GM23338 (cell line): Measurements from ENCODE around the gene LAPTM4A. TPM values are rescaled to one million over a fixed set of nuclear protein-coding genes. Genes with fewer than 3 reads are reported as not detected.

Experiments used
- ATAC-seq: fragments of 200-7000 bp; cut with Tn5 transposase; 3 replicates; pipeline ENCODE4 v1.9.1; 2020
- DNase-seq: peaks from one replicate; pipeline ENCODE4 v3.0.0-alpha.2; 2015; ENCODE audit warnings: low spot score
- H2AFZ ChIP-seq: fragments of 200-600 bp; sonication (generic); 2 replicates; pipeline ENCODE4 v1.8.0; 2016; ENCODE audit warnings: antibody characterized with exemption, mild to moderate bottlenecking, moderate library complexity
- H3F3A ChIP-seq: fragments of 200-600 bp; sonication (generic); replicated peaks from 2 replicates; pipeline ENCODE4 v1.8.0; 2017; ENCODE audit warnings: antibody characterized with exemption, mixed run types, low read depth
- H3K27ac ChIP-seq: fragments of 200-600 bp; sonication (generic); 2 replicates; pipeline ENCODE4 v1.6.1; 2016; ENCODE audit warnings: low read depth
- H3K27me3 ChIP-seq: fragments of 200-600 bp; sonication (generic); 2 replicates; pipeline ENCODE4 v1.8.0; 2016; ENCODE audit warnings: mild to moderate bottlenecking, mixed run types, moderate library complexity; ENCODE audit not compliant: insufficient read depth
- H3K36me3 ChIP-seq: fragments of 200-600 bp; sonication (generic); 2 replicates; pipeline ENCODE4 v1.8.0; 2016; ENCODE audit warnings: mild to moderate bottlenecking; ENCODE audit not compliant: insufficient read depth
- H3K4me1 ChIP-seq: fragments of 200-600 bp; sonication (generic); 2 replicates; pipeline ENCODE4 v1.8.0; 2016; ENCODE audit warnings: mild to moderate bottlenecking, moderate library complexity; ENCODE audit not compliant: insufficient read depth
- H3K4me2 ChIP-seq: fragments of 200-600 bp; sonication (generic); 2 replicates; pipeline ENCODE4 v1.7.1; 2017; ENCODE audit warnings: mixed run types
- H3K4me3 ChIP-seq: fragments of 200-600 bp; sonication (generic); 2 replicates; pipeline ENCODE4 v1.6.1; 2016; ENCODE audit warnings: mixed run types
- H3K79me2 ChIP-seq: fragments of 200-600 bp; sonication (generic); replicated peaks from 2 replicates; pipeline ENCODE4 v1.8.0; 2017; ENCODE audit warnings: mild to moderate bottlenecking; ENCODE audit not compliant: insufficient read depth
- H3K9me2 ChIP-seq: fragments of 200-600 bp; sonication (generic); 2 replicates; pipeline ENCODE4 v1.8.0; 2017; ENCODE audit not compliant: insufficient read depth
- H4K20me1 ChIP-seq: fragments of 200-600 bp; sonication (generic); replicated peaks from 2 replicates; pipeline ENCODE4 v1.8.0; 2017; ENCODE audit warnings: mild to moderate bottlenecking; ENCODE audit not compliant: insufficient read depth
- H3K27ac Mint-ChIP-seq: 2 replicates; pipeline ENCODE4 v1.8.0; 2020; ENCODE audit warnings: inconsistent platforms, mild to moderate bottlenecking, moderate library complexity, mixed read lengths
- H3K27me3 Mint-ChIP-seq: 3 replicates; pipeline ENCODE4 v1.8.0; 2022; ENCODE audit warnings: low read depth, mild to moderate bottlenecking, moderate library complexity, mixed read lengths, inconsistent platforms; ENCODE audit not compliant: insufficient read depth, poor library complexity
- H3K36me3 Mint-ChIP-seq: 3 replicates; pipeline ENCODE4 v1.8.0; 2021; ENCODE audit warnings: low read depth, mild to moderate bottlenecking, inconsistent platforms, moderate library complexity, mixed read lengths
- H3K4me1 Mint-ChIP-seq: 3 replicates; pipeline ENCODE4 v1.8.0; 2020; ENCODE audit warnings: mild to moderate bottlenecking, inconsistent platforms, mixed read lengths
- H3K4me3 Mint-ChIP-seq: 3 replicates; pipeline ENCODE4 v1.8.0; 2021; ENCODE audit warnings: moderate library complexity, mild to moderate bottlenecking, inconsistent platforms, mixed read lengths
- H3K9me3 Mint-ChIP-seq: 3 replicates; pipeline ENCODE4 v1.8.0; 2020; ENCODE audit warnings: moderate library complexity, mild to moderate bottlenecking, inconsistent platforms, mixed read lengths
- CREB1 ChIP-seq: fragments of 250-450 bp; sonication (Bioruptor Pico); IDR thresholded peaks from 2 replicates; pipeline ENCODE4 v1.5.0; 2020; ENCODE audit warnings: low read depth, mild to moderate bottlenecking, moderate library complexity
- EZH2 ChIP-seq: fragments of 200-600 bp; sonication (generic); IDR thresholded peaks from one replicate; pipeline ENCODE4 v1.8.0; 2017; ENCODE audit warnings: antibody characterized with exemption, mild to moderate bottlenecking, low read depth; ENCODE audit not compliant: unreplicated experiment
- EZH2phosphoT487 ChIP-seq: fragments of 200-600 bp; sonication (generic); IDR thresholded peaks from one replicate; pipeline ENCODE4 v1.8.1; 2018; ENCODE audit warnings: antibody characterized with exemption; ENCODE audit not compliant: unreplicated experiment
- JUNB ChIP-seq: IDR thresholded peaks from one replicate; pipeline ENCODE4 v1.6.1; 2016; ENCODE audit warnings: antibody characterized with exemption; ENCODE audit not compliant: unreplicated experiment
- NANOG ChIP-seq: IDR thresholded peaks from 2 replicates; pipeline ENCODE4 v1.6.1; 2016; ENCODE audit warnings: antibody characterized with exemption, borderline replicate concordance
- POLR2AphosphoS5 ChIP-seq: IDR thresholded peaks from 2 replicates; pipeline ENCODE4 v1.6.1; 2016; ENCODE audit warnings: antibody characterized with exemption, low read depth
- STAT1 ChIP-seq: IDR thresholded peaks from one replicate; pipeline ENCODE4 v1.6.1; 2016; ENCODE audit warnings: antibody characterized with exemption; ENCODE audit not compliant: unreplicated experiment
- ZNF114 ChIP-seq: fragments of 250-450 bp; sonication (Bioruptor Pico); IDR thresholded peaks from 2 replicates; pipeline ENCODE4 v1.5.0; 2020; ENCODE audit warnings: mild to moderate bottlenecking, moderate library complexity
- ZNF331 ChIP-seq: fragments of 250-450 bp; sonication (Bioruptor Pico); IDR thresholded peaks from 2 replicates; pipeline ENCODE4 v1.5.0; 2020; ENCODE audit warnings: low read depth, mild to moderate bottlenecking, moderate library complexity
- polyA plus RNA-seq: library from polyadenylated mRNA; unstranded; fragments of >200 nt; fragmentation: Nextera tagmentation; extraction: Ambion mirVana; gene quantifications from 2 replicates; pipeline ENCODE4 v1.2.1, GENCODE V29; 2016
- total RNA-seq: library from RNA; depleted of rRNA; stranded (reverse); fragments of >200 nt; shearing (Covaris generic); gene quantifications from 2 replicates; pipeline ENCODE4 v1.2.3, GENCODE V29; 2014
- TF ChIP-seq, protein P1 (sequence below): fragments of 250-450 bp; sonication (Bioruptor Pico); IDR thresholded peaks from 2 replicates; pipeline ENCODE4 v1.5.0; 2020; ENCODE audit warnings: mild to moderate bottlenecking, moderate library complexity
- TF ChIP-seq, protein P2 (sequence below): IDR thresholded peaks from 2 replicates; pipeline ENCODE4 v1.6.1; 2016; ENCODE audit warnings: antibody characterized with exemption
- TF ChIP-seq, protein P3 (sequence below), 2 experiments: fragments of 200-600 bp in 1 of 2; sonication (generic) in 1 of 2; conservative IDR thresholded peaks; 2 replicates each; pipeline versions ENCODE4 v1.5.1 to v1.6.1; 2016 to 2017; ENCODE audit warnings: antibody characterized with exemption in 2 of 2, low read depth in 2 of 2, mild to moderate bottlenecking in 2 of 2, moderate library complexity in 1 of 2
- TF ChIP-seq, protein P4 (sequence below): IDR thresholded peaks from one replicate; pipeline ENCODE4 v1.6.1; 2018; ENCODE audit warnings: antibody characterized with exemption; ENCODE audit not compliant: unreplicated experiment

LAPTM4A gene
- total and polyA plus RNA-seq, 2 experiments from 2014 or later, result 123 to 214 TPM

DNA sequence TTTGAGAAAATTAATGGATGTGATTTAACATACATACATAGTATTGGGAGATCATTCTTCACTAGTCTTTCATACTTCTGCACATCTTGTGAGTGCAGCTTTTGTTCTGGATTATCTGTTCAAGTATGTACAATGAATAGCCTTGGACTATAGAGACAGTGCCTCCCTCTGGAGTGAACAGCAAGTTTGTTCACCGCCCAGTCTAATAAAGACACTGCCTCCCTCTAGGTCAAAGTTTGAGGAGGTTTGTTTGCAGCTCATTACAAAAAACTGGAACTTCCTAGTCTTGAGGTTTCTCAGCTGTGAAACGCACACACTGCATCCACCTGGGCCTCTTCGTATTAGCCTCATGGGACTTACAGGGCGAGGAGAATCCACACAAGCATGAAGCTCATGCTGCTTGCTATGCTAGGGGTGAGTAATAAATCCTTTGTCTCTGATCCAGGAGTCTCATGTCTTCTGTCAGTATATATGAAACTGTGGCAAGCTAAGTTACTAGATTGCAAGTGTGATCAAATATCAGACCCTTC lies 26.0 kb upstream of the LAPTM4A start:
- Mint-ChIP-seq H3K36me3 (no peaks in the 10 kb centered on the region), H3K27ac (no peak overlapping the region), H3K4me1 (peaks cover 16% of the 10 kb centered on the region), H3K9me3 (no peaks in the 10 kb centered on the region; the same call in 2 of the 3 replicates), H3K4me3 (no peak overlapping the region), H3K27me3 (peaks cover 7% of the 10 kb centered on the region)
- Histone ChIP-seq H3K79me2 (no peaks in the 10 kb centered on the region), H3K36me3 (no peaks in the 10 kb centered on the region), H4K20me1 (no peaks in the 10 kb centered on the region), H3K27me3 (no peaks in the 10 kb centered on the region), H3K27ac (no peak overlapping the region), H3K4me3 (no peak overlapping the region), H3F3A (no peaks in the 10 kb centered on the region), H3K4me2 (no peak overlapping the region), H3K9me2 (no peaks in the 10 kb centered on the region), H3K4me1 (peaks cover 10% of the 10 kb centered on the region), H2AFZ (no peak overlapping the region)
- no peak for TF ChIP-seq ZNF331 (CRISPR knock-in tag)
- TF ChIP-seq, protein P1, sequence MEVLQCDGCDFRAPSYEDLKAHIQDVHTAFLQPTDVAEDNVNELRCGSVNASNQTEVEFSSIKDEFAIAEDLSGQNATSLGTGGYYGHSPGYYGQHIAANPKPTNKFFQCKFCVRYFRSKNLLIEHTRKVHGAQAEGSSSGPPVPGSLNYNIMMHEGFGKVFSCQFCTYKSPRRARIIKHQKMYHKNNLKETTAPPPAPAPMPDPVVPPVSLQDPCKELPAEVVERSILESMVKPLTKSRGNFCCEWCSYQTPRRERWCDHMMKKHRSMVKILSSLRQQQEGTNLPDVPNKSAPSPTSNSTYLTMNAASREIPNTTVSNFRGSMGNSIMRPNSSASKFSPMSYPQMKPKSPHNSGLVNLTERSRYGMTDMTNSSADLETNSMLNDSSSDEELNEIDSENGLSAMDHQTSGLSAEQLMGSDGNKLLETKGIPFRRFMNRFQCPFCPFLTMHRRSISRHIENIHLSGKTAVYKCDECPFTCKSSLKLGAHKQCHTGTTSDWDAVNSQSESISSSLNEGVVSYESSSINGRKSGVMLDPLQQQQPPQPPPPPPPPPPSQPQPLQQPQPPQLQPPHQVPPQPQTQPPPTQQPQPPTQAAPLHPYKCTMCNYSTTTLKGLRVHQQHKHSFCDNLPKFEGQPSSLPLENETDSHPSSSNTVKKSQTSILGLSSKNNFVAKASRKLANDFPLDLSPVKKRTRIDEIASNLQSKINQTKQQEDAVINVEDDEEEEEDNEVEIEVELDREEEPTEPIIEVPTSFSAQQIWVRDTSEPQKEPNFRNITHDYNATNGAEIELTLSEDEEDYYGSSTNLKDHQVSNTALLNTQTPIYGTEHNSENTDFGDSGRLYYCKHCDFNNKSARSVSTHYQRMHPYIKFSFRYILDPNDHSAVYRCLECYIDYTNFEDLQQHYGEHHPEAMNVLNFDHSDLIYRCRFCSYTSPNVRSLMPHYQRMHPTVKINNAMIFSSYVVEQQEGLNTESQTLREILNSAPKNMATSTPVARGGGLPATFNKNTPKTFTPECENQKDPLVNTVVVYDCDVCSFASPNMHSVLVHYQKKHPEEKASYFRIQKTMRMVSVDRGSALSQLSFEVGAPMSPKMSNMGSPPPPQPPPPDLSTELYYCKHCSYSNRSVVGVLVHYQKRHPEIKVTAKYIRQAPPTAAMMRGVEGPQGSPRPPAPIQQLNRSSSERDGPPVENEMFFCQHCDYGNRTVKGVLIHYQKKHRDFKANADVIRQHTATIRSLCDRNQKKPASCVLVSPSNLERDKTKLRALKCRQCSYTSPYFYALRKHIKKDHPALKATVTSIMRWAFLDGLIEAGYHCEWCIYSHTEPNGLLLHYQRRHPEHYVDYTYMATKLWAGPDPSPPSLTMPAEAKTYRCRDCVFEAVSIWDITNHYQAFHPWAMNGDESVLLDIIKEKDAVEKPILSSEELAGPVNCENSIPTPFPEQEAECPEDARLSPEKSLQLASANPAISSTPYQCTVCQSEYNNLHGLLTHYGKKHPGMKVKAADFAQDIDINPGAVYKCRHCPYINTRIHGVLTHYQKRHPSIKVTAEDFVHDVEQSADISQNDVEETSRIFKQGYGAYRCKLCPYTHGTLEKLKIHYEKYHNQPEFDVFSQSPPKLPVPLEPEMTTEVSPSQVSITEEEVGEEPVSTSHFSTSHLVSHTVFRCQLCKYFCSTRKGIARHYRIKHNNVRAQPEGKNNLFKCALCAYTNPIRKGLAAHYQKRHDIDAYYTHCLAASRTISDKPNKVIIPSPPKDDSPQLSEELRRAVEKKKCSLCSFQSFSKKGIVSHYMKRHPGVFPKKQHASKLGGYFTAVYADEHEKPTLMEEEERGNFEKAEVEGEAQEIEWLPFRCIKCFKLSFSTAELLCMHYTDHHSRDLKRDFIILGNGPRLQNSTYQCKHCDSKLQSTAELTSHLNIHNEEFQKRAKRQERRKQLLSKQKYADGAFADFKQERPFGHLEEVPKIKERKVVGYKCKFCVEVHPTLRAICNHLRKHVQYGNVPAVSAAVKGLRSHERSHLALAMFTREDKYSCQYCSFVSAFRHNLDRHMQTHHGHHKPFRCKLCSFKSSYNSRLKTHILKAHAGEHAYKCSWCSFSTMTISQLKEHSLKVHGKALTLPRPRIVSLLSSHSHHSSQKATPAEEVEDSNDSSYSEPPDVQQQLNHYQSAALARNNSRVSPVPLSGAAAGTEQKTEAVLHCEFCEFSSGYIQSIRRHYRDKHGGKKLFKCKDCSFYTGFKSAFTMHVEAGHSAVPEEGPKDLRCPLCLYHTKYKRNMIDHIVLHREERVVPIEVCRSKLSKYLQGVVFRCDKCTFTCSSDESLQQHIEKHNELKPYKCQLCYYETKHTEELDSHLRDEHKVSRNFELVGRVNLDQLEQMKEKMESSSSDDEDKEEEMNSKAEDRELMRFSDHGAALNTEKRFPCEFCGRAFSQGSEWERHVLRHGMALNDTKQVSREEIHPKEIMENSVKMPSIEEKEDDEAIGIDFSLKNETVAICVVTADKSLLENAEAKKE (CRISPR knock-in tag), result no peak
- no peak for TF ChIP-seq JUNB
- TF ChIP-seq POLR2AphosphoS5, result no peak
- TF ChIP-seq CREB1 (CRISPR knock-in tag), result no peak
- TF ChIP-seq, protein P2, sequence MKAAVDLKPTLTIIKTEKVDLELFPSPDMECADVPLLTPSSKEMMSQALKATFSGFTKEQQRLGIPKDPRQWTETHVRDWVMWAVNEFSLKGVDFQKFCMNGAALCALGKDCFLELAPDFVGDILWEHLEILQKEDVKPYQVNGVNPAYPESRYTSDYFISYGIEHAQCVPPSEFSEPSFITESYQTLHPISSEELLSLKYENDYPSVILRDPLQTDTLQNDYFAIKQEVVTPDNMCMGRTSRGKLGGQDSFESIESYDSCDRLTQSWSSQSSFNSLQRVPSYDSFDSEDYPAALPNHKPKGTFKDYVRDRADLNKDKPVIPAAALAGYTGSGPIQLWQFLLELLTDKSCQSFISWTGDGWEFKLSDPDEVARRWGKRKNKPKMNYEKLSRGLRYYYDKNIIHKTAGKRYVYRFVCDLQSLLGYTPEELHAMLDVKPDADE, result no peak
- TF ChIP-seq NANOG, result no peak
- no peak for TF ChIP-seq STAT1
- no peak for TF ChIP-seq EZH2
- TF ChIP-seq ZNF114 (CRISPR knock-in tag), result no peak
- no peak for TF ChIP-seq EZH2phosphoT487
- TF ChIP-seq, protein P3, sequence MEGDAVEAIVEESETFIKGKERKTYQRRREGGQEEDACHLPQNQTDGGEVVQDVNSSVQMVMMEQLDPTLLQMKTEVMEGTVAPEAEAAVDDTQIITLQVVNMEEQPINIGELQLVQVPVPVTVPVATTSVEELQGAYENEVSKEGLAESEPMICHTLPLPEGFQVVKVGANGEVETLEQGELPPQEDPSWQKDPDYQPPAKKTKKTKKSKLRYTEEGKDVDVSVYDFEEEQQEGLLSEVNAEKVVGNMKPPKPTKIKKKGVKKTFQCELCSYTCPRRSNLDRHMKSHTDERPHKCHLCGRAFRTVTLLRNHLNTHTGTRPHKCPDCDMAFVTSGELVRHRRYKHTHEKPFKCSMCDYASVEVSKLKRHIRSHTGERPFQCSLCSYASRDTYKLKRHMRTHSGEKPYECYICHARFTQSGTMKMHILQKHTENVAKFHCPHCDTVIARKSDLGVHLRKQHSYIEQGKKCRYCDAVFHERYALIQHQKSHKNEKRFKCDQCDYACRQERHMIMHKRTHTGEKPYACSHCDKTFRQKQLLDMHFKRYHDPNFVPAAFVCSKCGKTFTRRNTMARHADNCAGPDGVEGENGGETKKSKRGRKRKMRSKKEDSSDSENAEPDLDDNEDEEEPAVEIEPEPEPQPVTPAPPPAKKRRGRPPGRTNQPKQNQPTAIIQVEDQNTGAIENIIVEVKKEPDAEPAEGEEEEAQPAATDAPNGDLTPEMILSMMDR (conservative IDR thresholded peaks at IDR 0.05; ENCODE audit: low read depth in 2 of 2), result no peak
- TF ChIP-seq, protein P4, sequence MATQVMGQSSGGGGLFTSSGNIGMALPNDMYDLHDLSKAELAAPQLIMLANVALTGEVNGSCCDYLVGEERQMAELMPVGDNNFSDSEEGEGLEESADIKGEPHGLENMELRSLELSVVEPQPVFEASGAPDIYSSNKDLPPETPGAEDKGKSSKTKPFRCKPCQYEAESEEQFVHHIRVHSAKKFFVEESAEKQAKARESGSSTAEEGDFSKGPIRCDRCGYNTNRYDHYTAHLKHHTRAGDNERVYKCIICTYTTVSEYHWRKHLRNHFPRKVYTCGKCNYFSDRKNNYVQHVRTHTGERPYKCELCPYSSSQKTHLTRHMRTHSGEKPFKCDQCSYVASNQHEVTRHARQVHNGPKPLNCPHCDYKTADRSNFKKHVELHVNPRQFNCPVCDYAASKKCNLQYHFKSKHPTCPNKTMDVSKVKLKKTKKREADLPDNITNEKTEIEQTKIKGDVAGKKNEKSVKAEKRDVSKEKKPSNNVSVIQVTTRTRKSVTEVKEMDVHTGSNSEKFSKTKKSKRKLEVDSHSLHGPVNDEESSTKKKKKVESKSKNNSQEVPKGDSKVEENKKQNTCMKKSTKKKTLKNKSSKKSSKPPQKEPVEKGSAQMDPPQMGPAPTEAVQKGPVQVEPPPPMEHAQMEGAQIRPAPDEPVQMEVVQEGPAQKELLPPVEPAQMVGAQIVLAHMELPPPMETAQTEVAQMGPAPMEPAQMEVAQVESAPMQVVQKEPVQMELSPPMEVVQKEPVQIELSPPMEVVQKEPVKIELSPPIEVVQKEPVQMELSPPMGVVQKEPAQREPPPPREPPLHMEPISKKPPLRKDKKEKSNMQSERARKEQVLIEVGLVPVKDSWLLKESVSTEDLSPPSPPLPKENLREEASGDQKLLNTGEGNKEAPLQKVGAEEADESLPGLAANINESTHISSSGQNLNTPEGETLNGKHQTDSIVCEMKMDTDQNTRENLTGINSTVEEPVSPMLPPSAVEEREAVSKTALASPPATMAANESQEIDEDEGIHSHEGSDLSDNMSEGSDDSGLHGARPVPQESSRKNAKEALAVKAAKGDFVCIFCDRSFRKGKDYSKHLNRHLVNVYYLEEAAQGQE, result no peak
- no peak for ATAC-seq
- DNase-seq, result no peak
